Naive thymus-derived CD8-positive, alpha-beta T cell (primary cell): ENCODE data around the gene PITPNM1. TPM values are rescaled to one million over a fixed set of nuclear protein-coding genes. Genes with fewer than 3 reads are reported as not detected.

ENCODE experiments used
- ATAC-seq, 2 donors: fragments of 150-1000 bp; cut with Tn5 transposase in 1 of 2; sonication (Bioruptor Pico), chemical (Tn5 transposase) in 1 of 2; 1 replicate in 1 of 2; 2 replicates in 1 of 2; pipeline ENCODE4 v1.10.0; 2021; ENCODE audit warnings: mild to moderate bottlenecking in 2 of 2, moderate library complexity in 2 of 2
- POLR2A ChIA-PET: fragments of 350-600 bp; sonication (Branson Sonifier 250); formaldehyde crosslinking; loops from one replicate; lab custom pipeline; 2021; ENCODE audit warnings: antibody characterized with exemption; lab: Charles Lee
- DNase-seq, 10 donors: peaks; one replicate each; pipeline versions ENCODE4 v3.0.0 to v3.0.0-alpha.2; 2020 to 2022
- H3K27ac Mint-ChIP-seq, 10 donors: one replicate each; pipeline ENCODE4 v1.8.0; 2020 to 2022; ENCODE audit warnings: mild to moderate bottlenecking in 10 of 10, mixed read lengths in 10 of 10, moderate library complexity in 4 of 10, inconsistent platforms in 1 of 10
- H3K27me3 Mint-ChIP-seq, 5 donors: one replicate each; pipeline ENCODE4 v1.8.0; 2021 to 2022; ENCODE audit warnings: mixed read lengths in 5 of 5
- H3K36me3 Mint-ChIP-seq, 3 donors: one replicate each; pipeline ENCODE4 v1.8.0; 2020 to 2022; ENCODE audit warnings: mixed read lengths in 3 of 3, mild to moderate bottlenecking in 2 of 3, inconsistent platforms in 1 of 3
- H3K4me1 Mint-ChIP-seq, 4 donors: one replicate each; pipeline ENCODE4 v1.8.0; 2021 to 2022; ENCODE audit warnings: mixed read lengths in 4 of 4
- H3K4me3 Mint-ChIP-seq, 10 donors: one replicate each; pipeline ENCODE4 v1.8.0; 2020 to 2022; ENCODE audit warnings: mild to moderate bottlenecking in 10 of 10, mixed read lengths in 10 of 10, moderate library complexity in 6 of 10, inconsistent platforms in 1 of 10
- H3K9me3 Mint-ChIP-seq, 9 donors: one replicate each; pipeline ENCODE4 v1.8.0; 2020 to 2022; ENCODE audit warnings: mixed read lengths in 9 of 9, mild to moderate bottlenecking in 3 of 9, inconsistent platforms in 1 of 9, moderate library complexity in 1 of 9
- polyA plus RNA-seq, 3 donors: library from polyadenylated mRNA; unstranded; fragments of 300-500 nt; fragmentation: Illumina TruSeq; gene quantifications; one replicate each; pipeline ENCODE4 v1.2.3, GENCODE V29; 2021
- total RNA-seq, 8 experiments: library from RNA in 2 of 8; stranded (reverse) in 2 of 8; gene quantifications; one replicate each; pipeline ENCODE4 v1.2.3 and lab custom pipeline; 2021 to 2026

PITPNM1 gene
- total and polyA plus RNA-seq, 5 experiments from 2014 or later: 13.8 to 120 (median 36.5) TPM

- Mint-ChIP-seq H3K27me3 (no peaks in the 10 kb centered on the region), H3K4me3 (no peak overlapping the region), H3K4me1 (peaks cover 7 to 34% (median 18%) of the 10 kb centered on the region in 4 donors), H3K27ac (no peak overlapping the region), H3K9me3 (no peaks in the 10 kb centered on the region), H3K36me3 (no peaks in the 10 kb centered on the region)
- ATAC-seq (no peak), DNase-seq (peak in 1 of 10 donors; percentile 28)
- POLR2A ChIA-PET: interaction anchor here (0.5 to 28.8 kb wide), 7 partner anchors 9 to 59 kb away, joined by 3 to 780 read pairs (median 5); partner anchors contain the start of genes CORO1B, PTPRCAP, RPS6KB2 and TMEM134
These were observed 51.1 kb downstream of the PITPNM1 start for GRCh38 chr11:67453816-67454732.

GRCh38 chr11:67452141-67452952, 52.8 kb downstream of the PITPNM1 start, which contains the start of gene GPR152:
Gene GPR152, minus strand, starts transcription at chr11:67452729. Its CDS starts 5 bp downstream, at chr11:67452724.
- no peaks in the 10 kb centered on the region for H3K9me3 Mint-ChIP-seq
- H3K36me3 Mint-ChIP-seq: no peaks in the 10 kb centered on the region
- POLR2A ChIA-PET: interaction anchor here (0.6 to 28.8 kb wide), 6 partner anchors 8 to 50 kb away, joined by 4 to 780 read pairs (median 8); partner anchors contain the start of genes CORO1B, PPP1CA, PTPRCAP and RPS6KB2
- peaks cover 11 to 42% (median 27%) of the 10 kb centered on the region in 4 donors for H3K4me1 Mint-ChIP-seq
- DNase-seq (no peak), ATAC-seq (no peak)
- H3K4me3 Mint-ChIP-seq: no peak within 1 kb of the TSS
- peak within 1 kb of the TSS in 3 of 10 donors; percentile 8 to 80 (median 63) for H3K27ac Mint-ChIP-seq
- H3K27me3 Mint-ChIP-seq: no peaks in the 10 kb centered on the region

- H3K4me3 Mint-ChIP-seq: peak overlapping the region in 1 of 10 donors; percentile 50
- POLR2A ChIA-PET: interaction anchor here (0.8 to 28.8 kb wide), 6 partner anchors 9 to 50 kb away, joined by 3 to 780 read pairs (median 8); partner anchors contain the start of genes CORO1B, PPP1CA, PTPRCAP and RPS6KB2
- H3K27ac Mint-ChIP-seq: peak overlapping the region in 2 of 10 donors; percentile 63 to 80
- no peaks in the 10 kb centered on the region for H3K36me3 Mint-ChIP-seq
- ATAC-seq: no peak
- no peak for DNase-seq
- peaks cover 11 to 47% (median 30%) of the 10 kb centered on the region in 4 donors for H3K4me1 Mint-ChIP-seq
- no peaks in the 10 kb centered on the region for H3K9me3 Mint-ChIP-seq
- no peaks in the 10 kb centered on the region for H3K27me3 Mint-ChIP-seq
These were observed 53.5 kb downstream of the PITPNM1 start for GRCh38 chr11:67451658-67451976.

GRCh38 chr11:67450796-67451657, 54.1 kb downstream of the PITPNM1 start:
- Mint-ChIP-seq H3K36me3 (no peaks in the 10 kb centered on the region), H3K9me3 (no peaks in the 10 kb centered on the region), H3K4me3 (peak overlapping the region in 1 of 10 donors; percentile 50), H3K4me1 (peaks cover 12 to 52% (median 35%) of the 10 kb centered on the region in 4 donors), H3K27ac (peak overlapping the region in 4 of 10 donors; percentile 48 to 80 (median 62)), H3K27me3 (no peaks in the 10 kb centered on the region)
- POLR2A ChIA-PET: interaction anchor here (0.6 to 28.8 kb wide), 8 partner anchors 8 to 49 kb away, joined by 3 to 780 read pairs (median 4); partner anchors contain the start of genes CORO1B, PPP1CA, PTPRCAP and RPS6KB2
- ATAC-seq: no peak
- DNase-seq: no peak

- Mint-ChIP-seq H3K27me3 (no peaks in the 10 kb centered on the region), H3K9me3 (no peaks in the 10 kb centered on the region), H3K36me3 (no peaks in the 10 kb centered on the region), H3K4me1 (peaks cover 22 to 67% (median 52%) of the 10 kb centered on the region in 4 donors), H3K4me3 (peak overlapping the region in 4 of 10 donors; percentile 10 to 26 (median 14)), H3K27ac (peak overlapping the region in 9 of 10 donors; percentile 31 to 82 (median 69))
- ATAC-seq: no peak
- no peak for DNase-seq
- POLR2A ChIA-PET: interaction anchor here (0.6 to 28.8 kb wide), 11 partner anchors 13 to 105 kb away, joined by 3 to 780 read pairs (median 5); partner anchors contain the start of genes PPP1CA, PTPRCAP, RPS6KB2 and TMEM134
These were observed 55.9 kb downstream of the PITPNM1 start for GRCh38 chr11:67449116-67449844.

GRCh38 chr11:67448220-67448609, 56.9 kb downstream of the PITPNM1 start:
- ATAC-seq (no peak), DNase-seq (no peak)
- H3K27me3 Mint-ChIP-seq: no peaks in the 10 kb centered on the region
- no peaks in the 10 kb centered on the region for H3K36me3 Mint-ChIP-seq
- peaks cover 22 to 74% (median 59%) of the 10 kb centered on the region in 4 donors for H3K4me1 Mint-ChIP-seq
- peak overlapping the region in 7 of 10 donors; percentile 12 to 73 (median 63) for H3K27ac Mint-ChIP-seq
- POLR2A ChIA-PET: interaction anchor here (0.6 to 28.8 kb wide), 12 partner anchors 8 to 1949 kb away, joined by 3 to 780 read pairs (median 4); partner anchors contain the start of genes MALAT1, PPP1CA, PTPRCAP and RAD9A
- no peaks in the 10 kb centered on the region for H3K9me3 Mint-ChIP-seq
- H3K4me3 Mint-ChIP-seq: peak overlapping the region in 1 of 10 donors; percentile 6

- H3K36me3 Mint-ChIP-seq: no peaks in the 10 kb centered on the region
- H3K9me3 Mint-ChIP-seq: no peaks in the 10 kb centered on the region
- H3K4me1 Mint-ChIP-seq: peaks cover 30 to 87% (median 78%) of the 10 kb centered on the region in 4 donors
- POLR2A ChIA-PET: interaction anchor here (0.9 to 28.8 kb wide), 12 partner anchors 10 to 102 kb away, joined by 3 to 780 read pairs (median 19); partner anchors contain the start of genes AIP, CABP4, CARNS1 and PPP1CA
- no peaks in the 10 kb centered on the region for H3K27me3 Mint-ChIP-seq
- H3K4me3 Mint-ChIP-seq: peak overlapping the region in 9 of 10 donors; percentile 65 to 88 (median 82)
- DNase-seq: no peak
- no peak for ATAC-seq
- peak overlapping the region; percentile 90 to 97 (median 93) for H3K27ac Mint-ChIP-seq
These were observed 59.6 kb downstream of the PITPNM1 start for GRCh38 chr11:67445515-67445914.

GRCh38 chr11:67442504-67443404, 62.4 kb downstream of the PITPNM1 start:
- Mint-ChIP-seq H3K27me3 (no peaks in the 10 kb centered on the region), H3K4me3 (peak overlapping the region; percentile 59 to 83 (median 74)), H3K4me1 (peaks cover 37 to 85% (median 78%) of the 10 kb centered on the region in 4 donors), H3K9me3 (no peaks in the 10 kb centered on the region), H3K36me3 (no peaks in the 10 kb centered on the region), H3K27ac (peak overlapping the region; percentile 89 to 97 (median 92))
- POLR2A ChIA-PET: interaction anchor here (0.6 to 28.8 kb wide), 13 partner anchors 8 to 51 kb away, joined by 3 to 780 read pairs (median 20); partner anchors contain the start of genes CABP4, CARNS1, PPP1CA and PTPRCAP
- ATAC-seq: peak in 1 of 2 donors; percentile 0
- DNase-seq: peak in 2 of 10 donors; percentile 25 to 30
